ENCODE data around the gene SRGAP2B. TPM values are rescaled to one million over a fixed set of nuclear protein-coding genes. Genes with fewer than 3 reads are reported as not detected.
"Not testable (repeated sequence)": the region's sequence is repeated elsewhere in the genome, so short reads cannot be mapped to it uniquely, and the experiment has no call there.

SRGAP2B gene
- polyA plus RNA-seq, 1 donor: 32.2 TPM

DNA sequence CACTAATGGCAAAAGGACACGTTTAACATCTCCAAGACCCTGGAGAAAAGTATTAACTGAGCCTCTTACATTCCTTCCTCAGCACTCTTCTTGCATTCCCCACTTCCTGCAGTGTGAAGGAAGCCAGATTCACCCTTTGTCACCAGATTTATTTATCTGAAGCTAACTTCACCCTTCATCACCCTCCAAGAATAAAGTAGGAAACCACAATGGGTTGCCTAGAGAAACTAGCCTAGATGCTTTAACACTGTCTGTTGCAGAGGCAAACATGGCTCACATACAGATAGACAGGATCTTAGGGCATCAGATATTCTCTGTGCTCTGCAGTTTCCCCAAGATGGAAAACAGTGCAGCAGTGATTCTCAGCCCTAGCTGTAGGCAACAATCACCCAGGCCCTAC lies 147.6 kb downstream of the SRGAP2B start:
- not testable (repeated sequence) for DNase-seq (ENCODE audit: low read depth)

DNA sequence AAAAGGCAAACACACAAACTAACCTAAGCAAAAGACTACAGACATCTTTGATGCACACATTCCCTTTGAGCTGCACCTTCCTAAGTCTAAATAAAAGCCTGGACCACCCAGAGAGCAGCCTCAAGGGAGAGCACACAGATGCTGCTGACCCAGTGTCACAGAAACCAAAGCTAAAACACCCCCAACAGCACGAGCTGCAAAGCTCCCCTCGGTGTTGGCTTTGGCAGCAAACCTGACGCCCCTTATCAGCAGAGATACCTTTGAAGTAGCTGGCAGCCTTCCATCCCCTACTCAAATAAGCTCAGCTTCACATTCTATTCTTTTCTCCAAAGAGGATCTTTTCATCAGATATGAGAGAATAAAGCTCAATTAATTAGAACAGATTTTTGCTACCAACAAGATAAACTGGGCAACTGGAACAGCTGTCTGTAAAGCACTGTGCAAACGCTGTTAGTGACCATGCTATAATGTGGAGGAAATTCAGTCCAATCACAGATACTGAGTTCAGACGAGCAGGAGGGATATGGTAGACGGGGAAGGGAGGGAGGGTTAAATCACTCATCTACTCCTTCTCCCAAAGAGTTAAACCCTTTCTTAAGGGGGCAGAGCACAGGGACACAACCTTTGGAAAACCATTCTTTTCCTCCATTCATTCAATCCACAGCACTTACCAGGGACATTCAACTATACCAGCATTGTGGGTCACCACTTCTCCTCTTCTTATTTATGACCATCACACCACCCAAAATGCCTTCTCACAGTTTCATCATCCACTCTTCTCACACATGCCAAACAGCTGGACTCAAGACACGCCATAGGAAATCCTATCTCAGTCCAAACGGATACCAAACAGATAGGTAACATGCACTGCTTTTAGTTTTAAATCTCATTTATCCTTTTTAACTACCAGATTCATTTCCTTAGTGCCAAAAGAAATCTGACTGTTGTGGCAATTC lies 148.3 kb downstream of the SRGAP2B start:
- DNase-seq (ENCODE audit: low read depth): not testable (repeated sequence)

GRCh38 chr1:144941710-144942109 lies 153.4 kb downstream of the SRGAP2B start:
- DNase-seq (ENCODE audit: low read depth): not testable (repeated sequence)

DNA sequence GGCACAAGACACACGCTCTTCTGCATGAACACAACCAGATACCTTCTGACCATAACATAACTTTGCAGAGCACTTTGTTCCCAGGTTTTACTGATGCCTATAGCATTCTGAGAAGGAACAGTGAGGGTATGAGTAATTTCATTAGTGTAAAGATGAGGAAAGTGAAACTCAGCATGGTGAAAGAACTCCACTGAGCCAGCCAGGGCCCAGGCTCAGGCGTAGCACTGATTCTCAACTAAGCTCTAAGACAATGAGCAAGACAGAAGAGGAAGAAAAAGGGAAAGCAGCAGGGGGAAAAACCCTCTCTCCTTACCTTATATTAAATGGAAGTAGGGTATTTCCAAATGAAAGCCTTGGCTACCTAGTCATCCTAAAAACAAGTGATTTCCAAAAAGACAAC lies 155.1 kb downstream of the SRGAP2B start:
- not testable (repeated sequence) for DNase-seq (ENCODE audit: low read depth)

DNA sequence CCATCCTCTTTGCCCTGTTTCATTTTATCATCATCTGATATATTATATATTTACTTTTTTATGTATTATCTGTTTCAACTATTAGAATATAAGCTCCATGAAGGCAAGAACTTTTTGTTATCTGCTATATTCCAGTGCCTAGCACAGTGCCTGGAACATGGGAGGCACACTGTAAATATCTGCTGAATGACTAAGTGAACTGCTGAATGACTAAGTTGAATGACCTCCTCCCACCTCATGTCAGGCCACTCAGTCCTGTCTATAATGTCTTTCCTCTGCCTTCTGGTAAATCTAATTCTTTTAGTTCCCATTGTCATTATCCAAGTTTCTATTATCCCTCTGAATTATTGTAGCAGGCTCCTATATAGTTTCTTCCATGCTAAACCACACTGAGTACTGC lies 156.5 kb downstream of the SRGAP2B start:
- not testable (repeated sequence) for DNase-seq (ENCODE audit: low read depth)

GRCh38 chr1:144936186-144936732 lies 158.9 kb downstream of the SRGAP2B start:
- not testable (repeated sequence) for DNase-seq (ENCODE audit: low read depth)

- not testable (repeated sequence) for DNase-seq (ENCODE audit: low read depth)
Measured at GRCh38 chr1:144935310-144935709, 159.8 kb downstream of the SRGAP2B start.

- DNase-seq (ENCODE audit: low read depth): not testable (repeated sequence)
Measured at GRCh38 chr1:144933014-144933413, 162.1 kb downstream of the SRGAP2B start.

- not testable (repeated sequence) for DNase-seq (ENCODE audit: low read depth)
Measured at GRCh38 chr1:144932153-144932552, 163.0 kb downstream of the SRGAP2B start.

- not testable (repeated sequence) for DNase-seq (ENCODE audit: low read depth)
Measured at GRCh38 chr1:144931553-144931952, 163.6 kb downstream of the SRGAP2B start.

GRCh38 chr1:144930085-144930777 lies 164.9 kb downstream of the SRGAP2B start:
- not testable (repeated sequence) for DNase-seq (ENCODE audit: low read depth)

DNA sequence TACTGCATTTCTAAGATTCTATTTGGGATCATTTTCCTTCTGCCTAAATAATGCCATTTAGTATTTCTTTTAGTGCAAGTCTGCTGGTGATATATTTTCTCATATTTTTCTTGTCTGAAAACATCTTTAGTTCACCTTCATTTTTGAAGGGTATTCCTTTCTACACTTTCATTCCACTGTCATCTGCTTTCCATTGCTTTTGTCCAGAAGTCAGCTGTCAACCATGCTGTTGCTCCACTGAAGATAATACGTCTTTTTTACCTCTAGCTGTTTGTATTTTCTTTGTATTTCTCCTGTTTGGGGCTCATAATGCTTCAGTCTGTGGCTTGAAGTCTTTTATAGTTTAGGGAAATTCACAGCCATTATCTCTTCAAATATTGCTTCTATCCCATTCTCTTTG lies 167.8 kb downstream of the SRGAP2B start:
- DNase-seq (ENCODE audit: low read depth): not testable (repeated sequence)

DNA sequence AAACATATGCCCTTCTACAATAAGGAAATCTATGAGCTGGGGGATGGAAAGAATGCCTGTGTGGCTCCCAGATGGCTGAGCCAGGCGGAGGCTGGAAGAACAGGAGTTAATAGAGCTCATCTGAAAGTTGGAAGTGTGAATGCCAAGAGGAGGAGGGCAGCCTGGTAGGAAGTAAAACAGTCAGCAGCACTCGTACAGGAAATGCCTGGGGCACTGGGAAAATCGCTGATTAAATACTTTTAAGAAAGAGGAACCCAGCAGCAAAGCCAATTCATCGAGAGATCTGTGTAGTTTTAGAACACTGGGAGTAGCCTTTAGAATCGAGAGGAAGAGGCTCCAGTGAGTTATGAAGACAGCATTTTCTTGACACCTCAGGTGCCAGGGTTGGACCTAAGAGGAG lies 171.5 kb downstream of the SRGAP2B start:
- not testable (repeated sequence) for DNase-seq (ENCODE audit: low read depth)

- DNase-seq (ENCODE audit: low read depth): not testable (repeated sequence)
Measured at GRCh38 chr1:144922785-144923184, 172.3 kb downstream of the SRGAP2B start.

- DNase-seq (ENCODE audit: low read depth): not testable (repeated sequence)
Measured at GRCh38 chr1:144919106-144919505, 176.0 kb downstream of the SRGAP2B start.

- not testable (repeated sequence) for DNase-seq (ENCODE audit: low read depth)
Measured at GRCh38 chr1:144918027-144918603, 177.0 kb downstream of the SRGAP2B start.

GRCh38 chr1:144917154-144918026 lies 177.7 kb downstream of the SRGAP2B start:
- DNase-seq (ENCODE audit: low read depth): not testable (repeated sequence)

DNA sequence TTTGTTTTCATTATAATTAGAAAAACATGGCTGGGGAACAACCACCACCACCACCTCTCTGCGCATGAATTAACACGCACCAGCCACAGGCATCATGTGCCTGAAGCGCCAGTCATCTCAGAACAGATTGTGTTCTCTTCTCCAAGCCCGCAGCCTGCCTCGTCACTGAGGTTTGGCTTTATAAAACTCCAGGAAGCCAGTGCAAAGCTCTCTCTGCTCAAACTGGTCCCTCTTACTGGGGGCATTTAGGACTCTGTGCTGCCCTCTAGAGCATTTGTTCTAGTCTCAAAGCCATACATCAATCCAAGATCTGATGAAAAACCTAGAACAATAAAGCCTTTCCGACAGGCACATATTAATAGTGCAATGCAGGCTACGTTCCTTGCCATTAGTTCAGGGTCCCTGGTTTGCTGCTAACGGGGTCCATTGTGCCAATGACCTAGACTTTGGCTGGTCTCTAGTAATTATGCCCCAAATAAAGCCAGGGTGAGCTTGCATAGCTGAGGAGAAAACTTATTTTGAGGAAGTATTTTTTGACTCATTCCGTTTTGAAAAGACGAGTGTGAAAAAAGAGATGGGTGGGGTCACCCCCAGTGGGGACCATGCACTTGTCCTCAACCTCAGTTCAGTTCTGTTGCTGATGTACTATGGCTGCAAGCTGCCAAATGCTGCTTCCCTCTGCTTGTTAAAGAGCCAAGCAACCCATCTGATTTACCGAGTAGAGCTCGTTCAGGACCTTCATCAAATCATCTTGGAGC lies 181.0 kb downstream of the SRGAP2B start:
- DNase-seq (ENCODE audit: low read depth): not testable (repeated sequence)

GRCh38 chr1:144913458-144913857 lies 181.7 kb downstream of the SRGAP2B start:
- not testable (repeated sequence) for DNase-seq (ENCODE audit: low read depth)

DNA sequence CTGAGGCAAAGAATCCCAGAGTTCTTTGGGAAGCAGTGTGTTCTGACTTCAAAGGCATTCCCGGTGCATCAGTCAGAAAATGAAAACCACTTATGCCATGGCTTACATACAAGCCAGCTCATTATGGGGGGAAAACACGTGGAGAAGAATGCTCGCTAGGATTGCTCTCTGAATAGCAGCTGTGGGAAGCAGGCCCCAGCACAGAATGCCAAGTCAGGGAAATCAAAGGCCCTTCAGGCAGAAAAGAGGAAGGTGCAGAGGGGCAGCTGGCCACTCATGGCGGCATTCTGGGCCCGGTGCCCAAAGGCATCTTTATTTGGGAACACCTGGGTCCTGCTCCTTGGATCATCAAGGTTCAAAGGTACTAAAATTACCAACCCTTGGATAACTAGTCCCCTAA lies 184.4 kb downstream of the SRGAP2B start:
- not testable (repeated sequence) for DNase-seq (ENCODE audit: low read depth)
